Measurements from ENCODE around the gene PTH.

The PTH gene

GRCh38 chr11:13495929-13496328 lies at the start of gene PTH:
Gene PTH, minus strand, starts transcription at chr11:13495997. Its CDS starts 3,142 bp downstream, at chr11:13492855.
- TF ChIP-seq EGR1 (IDR thresholded peaks at IDR 0.05) = no peak

GRCh38 chr11:13538044-13538443 lies 42.2 kb upstream of the PTH start:
- TF ChIP-seq MAX (IDR thresholded peaks at IDR 0.05) (no peak), TAF1 (IDR thresholded peaks at IDR 0.05; ENCODE audit: low read depth) (no peak), TCF12 (IDR thresholded peaks at IDR 0.05; ENCODE audit: low read depth) (no peak), CREB1 (IDR thresholded peaks at IDR 0.05; ENCODE audit: low read depth) (no peak), FOXM1 (IDR thresholded peaks at IDR 0.05; ENCODE audit: borderline replicate concordance, low read depth) (no peak), YY1 (IDR thresholded peaks at IDR 0.05; ENCODE audit: low read depth) (no peak), CEBPB (IDR thresholded peaks at IDR 0.05) (no peak), NFIC (IDR thresholded peaks at IDR 0.05) (no peak), RAD21 (IDR thresholded peaks at IDR 0.05; ENCODE audit: low read depth) (no peak), USF1 (IDR thresholded peaks at IDR 0.05) (no peak), EGR1 (IDR thresholded peaks at IDR 0.05) (no peak), ZBTB7A (IDR thresholded peaks at IDR 0.05; ENCODE audit: low read depth) (no peak), REST (IDR thresholded peaks at IDR 0.05; ENCODE audit: low read depth) (no peak)

GRCh38 chr11:13535819-13536218 lies 40.0 kb upstream of the PTH start:
- TF ChIP-seq TAF1 (IDR thresholded peaks at IDR 0.05; ENCODE audit: low read depth) = no peak
- TF ChIP-seq RAD21 (IDR thresholded peaks at IDR 0.05; ENCODE audit: low read depth) = peak; percentile 40

- no peak for TF ChIP-seq CREB1 (IDR thresholded peaks at IDR 0.05; ENCODE audit: low read depth)
These were observed 38.6 kb upstream of the PTH start for GRCh38 chr11:13534358-13534757.

- TF ChIP-seq TEAD4 (IDR thresholded peaks at IDR 0.05) (no peak), ZBTB7A (IDR thresholded peaks at IDR 0.05; ENCODE audit: low read depth) (no peak), EP300 (IDR thresholded peaks at IDR 0.05; ENCODE audit: borderline replicate concordance) (no peak), MAX (IDR thresholded peaks at IDR 0.05) (no peak), NFIC (IDR thresholded peaks at IDR 0.05) (no peak), EGR1 (IDR thresholded peaks at IDR 0.05) (no peak), CREB1 (IDR thresholded peaks at IDR 0.05; ENCODE audit: low read depth) (no peak), YY1 (IDR thresholded peaks at IDR 0.05; ENCODE audit: low read depth) (no peak), TAF1 (IDR thresholded peaks at IDR 0.05; ENCODE audit: low read depth) (no peak), REST (IDR thresholded peaks at IDR 0.05; ENCODE audit: low read depth) (no peak), FOXM1 (IDR thresholded peaks at IDR 0.05; ENCODE audit: borderline replicate concordance, low read depth) (no peak), RAD21 (IDR thresholded peaks at IDR 0.05; ENCODE audit: low read depth) (no peak), CEBPB (IDR thresholded peaks at IDR 0.05) (no peak), USF1 (IDR thresholded peaks at IDR 0.05) (no peak), TCF12 (IDR thresholded peaks at IDR 0.05; ENCODE audit: low read depth) (no peak)
These were observed 29.5 kb upstream of the PTH start for GRCh38 chr11:13525257-13525656.

- TF ChIP-seq YY1 (IDR thresholded peaks at IDR 0.05; ENCODE audit: low read depth) (no peak), REST (IDR thresholded peaks at IDR 0.05; ENCODE audit: low read depth) (no peak), MAX (IDR thresholded peaks at IDR 0.05) (no peak), EGR1 (IDR thresholded peaks at IDR 0.05) (no peak), CEBPB (IDR thresholded peaks at IDR 0.05) (no peak), RAD21 (IDR thresholded peaks at IDR 0.05; ENCODE audit: low read depth) (no peak), TEAD4 (IDR thresholded peaks at IDR 0.05) (no peak), USF1 (IDR thresholded peaks at IDR 0.05) (no peak), TAF1 (IDR thresholded peaks at IDR 0.05; ENCODE audit: low read depth) (no peak), ZBTB7A (IDR thresholded peaks at IDR 0.05; ENCODE audit: low read depth) (no peak), CREB1 (IDR thresholded peaks at IDR 0.05; ENCODE audit: low read depth) (no peak), TCF12 (IDR thresholded peaks at IDR 0.05; ENCODE audit: low read depth) (no peak), NFIC (IDR thresholded peaks at IDR 0.05) (no peak), FOXM1 (IDR thresholded peaks at IDR 0.05; ENCODE audit: borderline replicate concordance, low read depth) (no peak), EP300 (IDR thresholded peaks at IDR 0.05; ENCODE audit: borderline replicate concordance) (no peak)
These were observed 7.6 kb upstream of the PTH start for GRCh38 chr11:13503393-13503792.
